H9 (cell line): ENCODE measurements around the gene RBM3. TPM values are rescaled to one million over a fixed set of nuclear protein-coding genes. Genes with fewer than 3 reads are reported as not detected.

Experiments used
- DNase-seq: peaks from one replicate; pipeline ENCODE4 v3.0.0-alpha.2; 2017
- H2AFZ ChIP-seq: one replicate; pipeline ENCODE4 v1.6.1; 2013; ENCODE audit warnings: mild to moderate bottlenecking, low read length, control low read depth, moderate library complexity
- H2AK5ac ChIP-seq: 2 replicates; pipeline ENCODE4 v1.6.1; 2013; ENCODE audit warnings: low read length, control low read depth, mixed read lengths; ENCODE audit not compliant: insufficient read length
- H2BK120ac ChIP-seq: one replicate; pipeline ENCODE4 v1.6.1; 2013; ENCODE audit warnings: low read depth, mild to moderate bottlenecking, low read length, control low read depth, inconsistent platforms; ENCODE audit not compliant: poor library complexity, severe bottlenecking
- H2BK12ac ChIP-seq: 2 replicates; pipeline ENCODE4 v1.6.1; 2013; ENCODE audit warnings: low read length, control low read depth, mixed read lengths, low read depth; ENCODE audit not compliant: insufficient read length
- H2BK15ac ChIP-seq: 2 replicates; pipeline ENCODE4 v1.6.1; 2013; ENCODE audit warnings: low read depth, low read length, control low read depth
- H2BK20ac ChIP-seq: one replicate; pipeline ENCODE4 v1.6.1; 2013; ENCODE audit warnings: low read depth, mild to moderate bottlenecking, low read length, control low read depth, inconsistent platforms; ENCODE audit not compliant: poor library complexity, severe bottlenecking
- H2BK5ac ChIP-seq: 2 replicates; pipeline ENCODE4 v1.6.1; 2013; ENCODE audit warnings: low read length, control low read depth, mixed read lengths; ENCODE audit not compliant: insufficient read length
- H3K14ac ChIP-seq: 2 replicates; pipeline ENCODE4 v1.6.1; 2013; ENCODE audit warnings: low read length, control low read depth; ENCODE audit not compliant: insufficient read depth
- H3K18ac ChIP-seq: 2 replicates; pipeline ENCODE4 v1.6.1; 2013; ENCODE audit warnings: low read depth, mild to moderate bottlenecking, mixed read lengths, low read length, control low read depth; ENCODE audit not compliant: insufficient read length
- H3K23ac ChIP-seq: 2 replicates; pipeline ENCODE4 v1.6.1; 2013; ENCODE audit warnings: low read length, control low read depth, mixed read lengths, low read depth; ENCODE audit not compliant: insufficient read length
- H3K23me2 ChIP-seq: 2 replicates; pipeline ENCODE4 v1.6.1; 2013; ENCODE audit warnings: low read depth, mild to moderate bottlenecking, mixed read lengths, low read length, control low read depth; ENCODE audit not compliant: insufficient read length, poor library complexity, severe bottlenecking
- H3K27ac ChIP-seq: 2 replicates; pipeline ENCODE4 v1.5.1; 2013; ENCODE audit warnings: low read length, control low read depth, mixed read lengths, low read depth; ENCODE audit not compliant: insufficient read length
- H3K27me3 ChIP-seq: 2 replicates; pipeline ENCODE4 v1.6.1; 2013; ENCODE audit warnings: low read length, control low read depth, inconsistent platforms; ENCODE audit not compliant: insufficient read depth
- H3K4ac ChIP-seq: 2 replicates; pipeline ENCODE4 v1.6.1; 2013; ENCODE audit warnings: low read depth, mild to moderate bottlenecking, control low read depth, inconsistent platforms, low read length, moderate library complexity
- H3K4me1 ChIP-seq: 2 replicates; pipeline ENCODE4 v1.6.1; 2013; ENCODE audit warnings: low read length, control low read depth, inconsistent platforms; ENCODE audit not compliant: insufficient read depth
- H3K4me2 ChIP-seq: 2 replicates; pipeline ENCODE4 v1.6.1; 2013; ENCODE audit warnings: low read length, control low read depth, mixed read lengths; ENCODE audit not compliant: insufficient read length, insufficient read depth
- H3K56ac ChIP-seq: 2 replicates; pipeline ENCODE4 v1.6.1; 2013; ENCODE audit warnings: low read depth, mild to moderate bottlenecking, mixed read lengths, low read length, control low read depth; ENCODE audit not compliant: insufficient read length
- H3K79me1 ChIP-seq: 2 replicates; pipeline ENCODE4 v1.6.1; 2013; ENCODE audit warnings: low read depth, mild to moderate bottlenecking, moderate library complexity, low read length, control low read depth, inconsistent platforms; ENCODE audit not compliant: insufficient read depth, poor library complexity, severe bottlenecking
- H3K79me2 ChIP-seq: 2 replicates; pipeline ENCODE4 v1.6.1; 2013; ENCODE audit warnings: low read length, control low read depth, inconsistent platforms; ENCODE audit not compliant: insufficient read depth
- H3K9ac ChIP-seq: 2 replicates; pipeline ENCODE4 v1.6.1; 2013; ENCODE audit warnings: low read length, control low read depth, mixed read lengths; ENCODE audit not compliant: insufficient read length; ENCODE audit errors: extremely low read depth
- H3K9me3 ChIP-seq: one replicate; pipeline ENCODE4 v1.6.1; 2013; ENCODE audit warnings: low read depth, low read length, inconsistent platforms; ENCODE audit not compliant: control insufficient read depth
- H3T11ph ChIP-seq: one replicate; pipeline ENCODE4 v1.6.1; 2013; ENCODE audit warnings: mild to moderate bottlenecking, low read length, control low read depth, inconsistent platforms
- H4K20me1 ChIP-seq: one replicate; pipeline ENCODE4 v1.6.1; 2013; ENCODE audit not compliant: control insufficient read depth, insufficient read length, insufficient read depth
- H4K5ac ChIP-seq: 2 replicates; pipeline ENCODE4 v1.6.1; 2013; ENCODE audit warnings: low read depth, mild to moderate bottlenecking, mixed read lengths, low read length, control low read depth; ENCODE audit not compliant: insufficient read length
- H4K8ac ChIP-seq: replicated peaks from 2 replicates; pipeline ENCODE4 v1.6.1; 2013; ENCODE audit warnings: low read length, control low read depth, mixed read lengths, low read depth; ENCODE audit not compliant: insufficient read length
- H4K91ac ChIP-seq: 2 replicates; pipeline ENCODE4 v1.6.1; 2013; ENCODE audit warnings: low read depth, mild to moderate bottlenecking, moderate library complexity, mixed read lengths, low read length, control low read depth; ENCODE audit not compliant: insufficient read length
- H3K27ac Mint-ChIP-seq, 3 experiments: 2 replicates in 2 of 3; 3 replicates in 1 of 3; pipeline ENCODE4 v1.8.0; 2020 to 2021; ENCODE audit warnings: mixed read lengths in 3 of 3, mild to moderate bottlenecking in 1 of 3, moderate library complexity in 1 of 3
- H3K27me3 Mint-ChIP-seq: 2 replicates; pipeline ENCODE4 v1.8.0; 2021; ENCODE audit warnings: low read depth, mild to moderate bottlenecking, moderate library complexity, mixed read lengths
- H3K36me3 Mint-ChIP-seq, 3 experiments: 2 replicates in 2 of 3; 3 replicates in 1 of 3; pipeline ENCODE4 v1.8.0; 2020 to 2021; ENCODE audit warnings: low read depth in 3 of 3, mixed read lengths in 3 of 3; ENCODE audit not compliant: insufficient read depth in 1 of 3
- H3K4me1 Mint-ChIP-seq, 2 experiments: 2 replicates each; pipeline ENCODE4 v1.8.0; 2020; ENCODE audit warnings: mixed read lengths in 2 of 2
- H3K4me3 Mint-ChIP-seq, 2 experiments: 2 replicates in 1 of 2; 3 replicates in 1 of 2; pipeline ENCODE4 v1.8.0; 2020 to 2021; ENCODE audit warnings: mild to moderate bottlenecking in 2 of 2, mixed read lengths in 2 of 2, moderate library complexity in 1 of 2
- H3K9me3 Mint-ChIP-seq, 2 experiments: 2 replicates in 1 of 2; 3 replicates in 1 of 2; pipeline ENCODE4 v1.8.0; 2020; ENCODE audit warnings: mild to moderate bottlenecking in 2 of 2, mixed read lengths in 2 of 2, moderate library complexity in 1 of 2
- CTCF ChIP-seq: fragments of 200-600 bp; sonication (generic); conservative IDR thresholded peaks from 3 replicates; pipeline ENCODE4 v1.8.0; 2021; ENCODE audit warnings: antibody characterized with exemption, mild to moderate bottlenecking
- WGBS: extraction: QIAGEN DNeasy Blood & Tissue Kit; methylation state at CpG from one replicate; pipeline ENCODE4 v1.1.7; 2013; ENCODE audit warnings: missing lambda C conversion rate, low lambda C conversion rate, mixed read lengths; ENCODE audit not compliant: insufficient read length; ENCODE audit errors: extremely low coverage; 5-methylcytosine and 5-hydroxymethylcytosine counted together
- total RNA-seq: library from RNA; stranded (reverse); gene quantifications from 2 replicates; pipeline ENCODE4 v1.2.1, GENCODE V29; 2021

Gene RBM3
- total RNA-seq, 1 experiment from 2014 or later = 264 TPM

GRCh38 chrX:48575642-48576041, 1.4 kb downstream of the RBM3 start:
- H3K27ac ChIP-seq = no peak overlapping the region
- H3K27me3 Mint-ChIP-seq = no peaks in the 10 kb centered on the region; the same call in none of the 2 replicates
- no peak for TF ChIP-seq CTCF

More at GRCh38 chrX:48575642-48576041, 1.4 kb downstream of the RBM3 start:
- Histone ChIP-seq H3K23me2 (peaks cover 4% of the 10 kb centered on the region), H2BK15ac (no peak overlapping the region; the same call in 1 of the 2 replicates), H3K79me1 (no peaks in the 10 kb centered on the region), H3K23ac (no peak overlapping the region), H4K5ac (no peak overlapping the region), H4K8ac (no peak overlapping the region), H3K56ac (no peak overlapping the region), H3K4ac (no peak overlapping the region), H4K91ac (no peak overlapping the region), H2BK5ac (no peak overlapping the region), H3K4me1 (0 out of 2 replicates have a peak, but pooled peaks cover 2% of the 10 kb centered on the region), H4K20me1 (no peaks in the 10 kb centered on the region), H2BK120ac (no peak overlapping the region), H3K79me2 (no peaks in the 10 kb centered on the region; the same call in 1 of the 2 replicates), H3K4me2 (peak overlapping the region; percentile 74), H3K18ac (no peak overlapping the region), H2AFZ (no peak overlapping the region), H3T11ph (no peak overlapping the region), H2BK20ac (no peak overlapping the region), H2AK5ac (no peak overlapping the region), H3K14ac (no peak overlapping the region), H3K9ac (no peak overlapping the region), H2BK12ac (no peak overlapping the region), H3K9me3 (peaks cover 29% of the 10 kb centered on the region), H3K27me3 (no peaks in the 10 kb centered on the region)
- H3K9me3 Mint-ChIP-seq = peaks cover 72 to 79% of the 10 kb centered on the region in 2 experiments
- WGBS = no CpG with 5 or more reads among the region's 13 CpGs
- peaks cover 0 to 11% of the 10 kb centered on the region in 2 experiments; a peak in 3 of 4 replicates for H3K4me1 Mint-ChIP-seq
- H3K36me3 Mint-ChIP-seq = peaks cover 41 to 56% (median 52%) of the 10 kb centered on the region in 3 experiments
- H3K27ac Mint-ChIP-seq = peak overlapping the region in 2 of 3 experiments; percentile 56 to 90; a peak in 4 of 7 replicates
- no peak for DNase-seq
- peak overlapping the region; percentile 96 for H3K4me3 Mint-ChIP-seq
